Coronary artery (tissue), 2 donors: Measurements from ENCODE around the gene HHAT.

ENCODE experiments used
- DNase-seq: peaks from one replicate; pipeline ENCODE4 v3.0.0-alpha.2; 2017; ENCODE audit warnings: low spot score
- H3K27ac ChIP-seq, 2 donors: fragments of 200-600 bp; sonication (generic); one replicate each; pipeline ENCODE4 v1.5.1; 2016 to 2019
- H3K4me3 ChIP-seq: fragments of 200-600 bp; sonication (generic); 2 replicates; pipeline ENCODE4 v1.5.1; 2016; ENCODE audit warnings: mild to moderate bottlenecking, moderate library complexity
- TF ChIP-seq, protein P1 (sequence below): fragments of 200-600 bp; sonication (generic); IDR thresholded peaks from one replicate; pipeline ENCODE4 v1.5.1; 2019; ENCODE audit warnings: antibody characterized with exemption

The HHAT gene

DNA sequence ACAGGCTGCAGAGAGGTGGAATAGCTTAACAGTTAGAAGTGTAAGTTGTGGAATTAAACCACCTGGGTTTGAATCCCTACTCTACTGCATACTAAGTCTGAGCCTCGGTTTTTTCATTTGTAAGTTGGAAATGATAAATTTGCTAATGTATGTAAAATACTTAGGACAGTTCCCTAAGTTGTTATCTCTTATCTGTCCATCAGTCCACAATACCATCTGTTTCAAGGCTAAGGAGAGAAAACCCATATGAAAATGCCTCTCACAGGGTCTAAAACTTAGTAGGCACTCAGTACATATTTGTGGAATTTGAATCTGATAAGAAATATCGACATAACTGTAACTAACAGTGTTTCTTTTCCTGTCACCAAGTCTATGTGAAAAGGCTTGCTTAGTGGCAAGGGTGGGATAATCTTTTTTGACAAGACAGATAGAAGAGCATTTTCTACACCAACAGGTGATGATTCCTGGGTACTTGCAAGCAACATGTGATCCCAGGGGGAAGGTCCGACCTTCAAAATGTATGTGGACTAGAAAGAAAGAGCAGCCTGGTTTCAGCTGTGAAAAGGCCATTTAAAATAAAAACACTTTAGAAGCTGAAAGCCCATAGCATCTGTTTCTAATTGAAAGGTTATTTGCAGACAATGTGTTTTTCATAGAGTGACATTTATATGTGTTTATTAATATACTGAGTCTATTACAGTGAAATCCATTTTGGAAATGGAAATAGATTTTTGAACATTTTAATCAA lies 202.9 kb downstream of the HHAT start:
- no peak overlapping the region for H3K27ac ChIP-seq

DNA sequence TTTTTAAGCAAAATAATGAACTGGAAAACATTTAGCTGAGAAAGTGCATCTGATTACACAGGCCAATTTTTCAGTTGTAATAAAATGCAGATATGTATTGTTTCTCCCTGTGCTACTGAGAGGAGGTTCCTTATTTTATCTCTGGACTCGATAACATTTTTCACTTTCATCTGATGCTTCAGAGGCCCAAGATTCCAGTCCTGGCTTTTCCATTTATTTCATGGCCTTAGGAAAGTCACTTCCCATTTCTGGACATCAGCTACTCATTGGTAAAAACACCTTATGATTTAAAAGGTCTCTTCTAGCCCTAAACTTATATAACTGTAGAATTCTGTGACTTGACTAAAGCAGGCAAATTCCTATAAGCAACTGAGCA lies 203.5 kb downstream of the HHAT start:
- Histone ChIP-seq H3K27ac (no peak overlapping the region), H3K4me3 (no peak overlapping the region)
- TF ChIP-seq, protein P1, sequence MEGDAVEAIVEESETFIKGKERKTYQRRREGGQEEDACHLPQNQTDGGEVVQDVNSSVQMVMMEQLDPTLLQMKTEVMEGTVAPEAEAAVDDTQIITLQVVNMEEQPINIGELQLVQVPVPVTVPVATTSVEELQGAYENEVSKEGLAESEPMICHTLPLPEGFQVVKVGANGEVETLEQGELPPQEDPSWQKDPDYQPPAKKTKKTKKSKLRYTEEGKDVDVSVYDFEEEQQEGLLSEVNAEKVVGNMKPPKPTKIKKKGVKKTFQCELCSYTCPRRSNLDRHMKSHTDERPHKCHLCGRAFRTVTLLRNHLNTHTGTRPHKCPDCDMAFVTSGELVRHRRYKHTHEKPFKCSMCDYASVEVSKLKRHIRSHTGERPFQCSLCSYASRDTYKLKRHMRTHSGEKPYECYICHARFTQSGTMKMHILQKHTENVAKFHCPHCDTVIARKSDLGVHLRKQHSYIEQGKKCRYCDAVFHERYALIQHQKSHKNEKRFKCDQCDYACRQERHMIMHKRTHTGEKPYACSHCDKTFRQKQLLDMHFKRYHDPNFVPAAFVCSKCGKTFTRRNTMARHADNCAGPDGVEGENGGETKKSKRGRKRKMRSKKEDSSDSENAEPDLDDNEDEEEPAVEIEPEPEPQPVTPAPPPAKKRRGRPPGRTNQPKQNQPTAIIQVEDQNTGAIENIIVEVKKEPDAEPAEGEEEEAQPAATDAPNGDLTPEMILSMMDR: no peak
- no peak for DNase-seq

More for the DNA sequence above, 202.9 kb downstream of the HHAT start:
- TF ChIP-seq, protein P1: no peak
- H3K4me3 ChIP-seq: no peak overlapping the region
- DNase-seq: no peak

DNA sequence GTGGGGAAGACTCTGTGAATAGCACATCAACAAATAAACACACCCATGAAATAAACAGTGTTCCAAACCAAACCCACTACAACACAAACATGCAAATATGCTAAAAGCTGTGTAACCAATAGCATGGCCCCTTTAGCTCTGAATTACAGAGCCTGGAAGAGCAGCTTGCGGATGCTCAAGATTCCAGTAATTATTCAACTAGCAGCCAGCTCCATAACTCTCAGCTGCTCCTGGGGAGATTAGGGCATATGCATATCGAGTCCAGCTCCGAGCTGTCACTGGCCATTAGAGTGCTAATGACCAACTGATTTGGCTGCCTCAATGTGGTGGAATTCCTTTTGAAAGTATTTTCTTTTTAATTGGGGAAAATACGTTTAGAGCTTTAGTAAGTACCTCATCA lies 207.1 kb downstream of the HHAT start:
- no peak for DNase-seq
- no peak overlapping the region for H3K27ac ChIP-seq
- TF ChIP-seq, protein P1: no peak
- H3K4me3 ChIP-seq: no peak overlapping the region

DNA sequence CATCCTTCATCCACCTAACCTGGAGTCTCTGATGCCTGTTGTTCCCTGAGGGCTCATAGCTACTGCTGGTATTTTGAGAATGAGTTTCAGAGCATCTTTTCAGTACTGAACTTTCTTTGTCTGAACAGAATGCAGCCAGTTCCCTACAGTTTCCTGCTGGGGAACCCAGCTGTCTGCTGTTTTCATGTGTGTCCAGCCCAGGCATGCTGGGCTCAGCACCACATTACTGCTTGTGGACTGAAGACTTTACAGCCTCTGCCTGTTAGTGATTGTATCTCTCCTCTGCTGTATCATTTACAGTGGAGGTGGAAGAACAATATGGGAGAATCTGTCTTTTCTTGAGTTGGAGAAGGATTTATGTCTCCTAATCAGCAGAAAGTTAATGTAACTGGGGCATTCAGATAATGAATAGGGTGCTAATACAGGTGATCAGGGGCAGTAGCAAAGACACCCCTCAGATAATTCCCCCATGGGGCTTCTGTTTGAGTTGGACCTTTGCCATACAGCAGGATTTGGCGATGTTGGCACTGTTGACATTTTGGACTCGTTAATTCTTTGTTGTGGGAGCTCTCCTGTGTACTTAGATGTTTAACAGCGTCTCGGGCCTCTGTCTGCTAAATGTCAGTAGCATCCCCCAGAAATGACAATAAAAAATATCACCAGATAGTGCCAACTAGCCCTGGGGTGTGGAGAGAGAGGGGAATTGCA lies 207.7 kb downstream of the HHAT start:
- DNase-seq: no peak
- H3K4me3 ChIP-seq: no peak overlapping the region
- no peak overlapping the region for H3K27ac ChIP-seq
- TF ChIP-seq, protein P1: no peak

DNA sequence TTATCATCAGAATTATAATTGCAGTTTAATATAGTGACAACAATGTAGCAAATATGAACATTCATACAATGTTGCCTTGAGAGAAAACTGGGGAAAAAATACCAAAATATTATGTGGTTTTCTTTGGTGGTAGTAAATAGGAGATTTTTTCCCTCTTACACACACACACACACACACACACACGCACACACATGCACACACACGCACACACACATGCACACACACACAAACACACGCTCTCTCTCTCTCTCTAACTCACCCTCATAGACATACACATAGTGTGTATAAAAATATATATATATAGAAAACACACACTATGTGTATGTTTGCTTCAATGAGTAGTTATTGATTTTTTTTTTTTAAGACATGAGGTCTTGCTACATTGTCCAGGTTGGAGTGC lies 211.6 kb downstream of the HHAT start:
- no peak for DNase-seq
- TF ChIP-seq, protein P1: no peak

DNA sequence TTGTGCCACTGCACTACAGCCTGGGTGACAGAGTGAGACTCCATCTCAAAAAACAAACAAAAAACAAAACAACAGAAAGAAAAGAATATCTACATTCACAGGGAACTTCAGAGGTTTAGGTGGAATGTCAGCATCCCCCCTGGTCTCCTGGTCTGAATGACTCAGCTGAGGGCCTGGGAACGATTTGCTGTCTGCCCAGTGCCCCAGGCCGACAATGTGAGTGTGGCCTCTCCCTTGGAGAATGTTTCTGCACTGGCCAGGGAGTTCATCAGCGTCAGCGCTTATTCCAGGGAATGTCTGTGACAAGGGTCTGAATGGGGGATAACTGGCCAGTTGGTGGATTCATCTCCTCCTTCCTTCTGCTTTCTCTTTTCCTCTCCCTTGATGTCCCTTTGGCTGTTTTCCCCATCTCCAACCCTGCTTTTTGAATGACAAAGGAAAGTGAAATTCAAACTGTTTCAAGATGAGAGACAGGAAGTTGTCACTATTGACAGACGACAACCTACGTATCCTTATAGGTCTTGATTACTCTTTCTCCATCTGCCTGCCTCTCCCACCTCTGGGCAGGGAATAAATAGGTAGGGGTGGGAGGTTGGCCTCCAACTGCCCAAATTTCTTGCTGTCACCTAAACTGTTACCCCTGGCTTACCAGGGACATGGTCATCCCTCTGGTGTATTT lies 213.1 kb downstream of the HHAT start:
- TF ChIP-seq, protein P1: no peak
- Histone ChIP-seq H3K27ac (no peak overlapping the region), H3K4me3 (no peak overlapping the region)
- no peak for DNase-seq

More for the DNA sequence above, 211.6 kb downstream of the HHAT start:
- Histone ChIP-seq H3K27ac (no peak overlapping the region), H3K4me3 (no peak overlapping the region)
